Measurements from ENCODE around the gene TDRD12.
"Not testable (repeated sequence)": the region's sequence is repeated elsewhere in the genome, so short reads cannot be mapped to it uniquely, and the experiment has no call there.

Gene TDRD12

DNA sequence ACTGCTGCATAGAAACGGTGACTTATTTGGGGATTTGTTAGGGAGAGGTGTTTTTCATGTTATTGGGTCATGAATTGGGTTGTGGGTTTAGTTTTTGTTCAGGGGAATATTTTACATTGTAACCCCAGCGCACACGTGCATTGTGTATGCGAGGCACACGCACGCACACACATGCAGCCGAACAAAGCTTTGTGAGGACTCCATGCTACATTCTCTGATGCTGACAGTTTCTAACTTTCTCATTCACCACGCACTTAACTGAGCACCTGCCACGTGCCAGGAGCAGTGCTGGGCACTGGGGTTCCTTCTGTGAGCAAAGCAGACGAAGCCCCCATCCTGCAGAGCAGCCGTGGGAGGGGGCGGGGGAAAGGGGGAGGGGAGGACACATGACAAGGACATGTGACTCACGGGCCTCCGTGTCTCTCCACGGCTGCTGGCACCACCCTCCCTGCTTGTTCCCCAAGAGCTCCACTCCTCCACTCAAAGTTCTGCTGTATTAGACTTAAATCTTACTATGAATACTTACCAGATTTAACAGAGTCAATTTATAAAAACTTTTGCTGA is 94.4 kb downstream of the TDRD12 start:
- no peak for DNase-seq

DNA sequence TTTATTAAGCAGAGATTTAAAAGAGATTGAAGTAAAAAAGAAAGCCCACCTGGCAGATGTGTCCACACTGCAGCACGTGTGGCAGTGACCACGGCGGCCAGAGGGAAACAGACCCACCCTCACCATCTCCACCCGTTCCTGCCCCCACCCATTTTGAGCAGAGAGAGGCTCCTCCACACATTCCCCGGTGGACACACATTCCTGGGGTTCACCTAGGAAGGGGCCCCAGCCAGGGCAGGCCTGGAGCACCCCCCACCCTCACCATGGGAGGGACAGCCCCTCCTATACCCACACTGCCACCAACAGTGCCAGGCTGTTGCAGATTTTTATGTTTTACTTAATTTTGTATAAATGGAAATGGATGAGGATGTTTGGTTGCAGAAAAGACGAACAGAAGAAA is 95.1 kb downstream of the TDRD12 start:
- no peak for DNase-seq

DNA sequence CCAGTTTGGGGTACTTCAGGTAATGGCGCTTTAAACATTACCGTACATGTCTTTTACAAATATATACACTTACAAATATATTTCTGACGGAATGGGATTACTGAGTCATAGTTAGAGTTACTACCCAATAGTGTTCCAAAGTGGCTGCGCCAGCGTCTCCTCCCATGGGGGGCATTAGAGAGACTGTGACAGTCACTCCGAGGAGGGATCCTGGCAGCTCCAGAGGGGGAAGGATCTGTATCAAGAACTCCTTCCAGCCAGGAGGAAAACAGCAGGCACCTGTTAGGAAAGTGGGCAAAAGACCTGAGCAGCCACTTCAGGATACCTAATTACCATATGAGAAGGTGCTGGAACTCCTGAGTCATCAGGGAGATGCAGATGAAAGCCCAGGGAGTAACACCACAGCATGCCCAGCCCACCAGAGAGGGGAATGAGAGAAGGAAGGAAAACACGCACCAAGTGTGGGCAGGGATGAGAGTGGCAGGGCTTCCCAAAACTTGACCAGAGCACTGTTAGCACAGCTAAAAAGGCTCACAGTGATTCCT is 97.1 kb downstream of the TDRD12 start:
- DNase-seq: no peak

DNA sequence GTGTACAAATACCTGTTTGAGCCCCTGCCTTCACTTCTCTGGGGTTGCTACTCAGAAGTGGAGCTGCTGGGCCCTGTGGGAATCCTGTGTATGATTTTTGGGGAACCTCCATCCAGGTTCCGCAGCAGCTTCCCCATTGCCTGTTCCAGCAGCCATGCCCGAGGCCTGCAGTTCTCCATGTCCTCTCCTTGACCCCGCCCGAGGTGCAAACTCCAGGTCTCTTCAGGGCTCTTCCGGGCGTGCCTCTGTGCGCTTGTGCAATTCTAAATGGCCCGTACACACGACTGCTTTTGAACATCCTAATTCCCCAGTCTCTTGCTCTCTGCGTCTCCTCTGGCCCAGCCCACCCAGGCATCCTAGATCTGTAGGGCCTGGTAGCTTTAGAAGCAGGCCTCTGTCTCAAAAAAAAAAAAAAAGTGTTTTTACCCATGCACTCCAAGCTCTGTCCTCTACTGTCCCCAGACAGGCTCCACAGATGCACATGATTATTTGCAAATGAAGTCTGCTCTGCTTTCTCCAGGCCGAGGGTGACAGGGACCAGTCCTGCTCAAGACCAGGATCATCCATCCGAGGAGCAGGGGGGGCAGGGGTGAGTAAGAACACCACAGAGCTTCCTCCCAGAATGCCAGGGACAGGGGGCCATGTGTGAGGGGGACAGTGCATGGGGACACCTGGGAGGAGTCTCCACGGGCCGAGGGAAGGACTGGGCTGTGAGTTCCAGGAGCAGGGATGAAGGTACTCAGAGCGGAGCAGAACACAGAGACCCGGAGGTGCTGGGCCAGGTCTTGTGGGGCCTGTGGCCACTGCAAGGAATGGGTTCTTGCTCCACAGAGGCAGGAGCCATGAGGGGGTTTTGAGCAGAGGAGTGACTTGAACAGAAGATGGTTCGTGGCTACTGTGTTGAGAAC is 98.3 kb downstream of the TDRD12 start:
- DNase-seq: no peak

DNA sequence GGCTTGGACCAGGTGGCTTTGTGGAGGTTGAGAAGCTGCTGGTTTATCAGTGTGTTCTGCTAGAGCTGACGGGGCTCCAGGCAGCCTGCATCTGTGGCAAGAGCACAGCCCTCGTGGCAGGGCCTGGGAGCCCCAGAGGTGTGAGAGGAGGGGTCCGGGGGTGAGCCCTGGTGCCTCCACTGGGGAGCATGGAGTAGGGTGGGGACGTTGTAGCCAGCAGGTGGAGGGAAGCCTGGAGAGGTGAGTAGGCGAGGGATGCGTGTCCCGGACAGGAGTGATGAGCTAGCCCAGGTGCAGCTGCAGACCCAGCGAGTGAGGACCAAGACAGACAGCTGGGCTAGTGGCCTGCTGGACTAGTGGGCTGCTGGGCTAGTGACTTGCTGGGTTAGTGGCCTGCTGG is 99.0 kb downstream of the TDRD12 start:
- no peak for DNase-seq

DNA sequence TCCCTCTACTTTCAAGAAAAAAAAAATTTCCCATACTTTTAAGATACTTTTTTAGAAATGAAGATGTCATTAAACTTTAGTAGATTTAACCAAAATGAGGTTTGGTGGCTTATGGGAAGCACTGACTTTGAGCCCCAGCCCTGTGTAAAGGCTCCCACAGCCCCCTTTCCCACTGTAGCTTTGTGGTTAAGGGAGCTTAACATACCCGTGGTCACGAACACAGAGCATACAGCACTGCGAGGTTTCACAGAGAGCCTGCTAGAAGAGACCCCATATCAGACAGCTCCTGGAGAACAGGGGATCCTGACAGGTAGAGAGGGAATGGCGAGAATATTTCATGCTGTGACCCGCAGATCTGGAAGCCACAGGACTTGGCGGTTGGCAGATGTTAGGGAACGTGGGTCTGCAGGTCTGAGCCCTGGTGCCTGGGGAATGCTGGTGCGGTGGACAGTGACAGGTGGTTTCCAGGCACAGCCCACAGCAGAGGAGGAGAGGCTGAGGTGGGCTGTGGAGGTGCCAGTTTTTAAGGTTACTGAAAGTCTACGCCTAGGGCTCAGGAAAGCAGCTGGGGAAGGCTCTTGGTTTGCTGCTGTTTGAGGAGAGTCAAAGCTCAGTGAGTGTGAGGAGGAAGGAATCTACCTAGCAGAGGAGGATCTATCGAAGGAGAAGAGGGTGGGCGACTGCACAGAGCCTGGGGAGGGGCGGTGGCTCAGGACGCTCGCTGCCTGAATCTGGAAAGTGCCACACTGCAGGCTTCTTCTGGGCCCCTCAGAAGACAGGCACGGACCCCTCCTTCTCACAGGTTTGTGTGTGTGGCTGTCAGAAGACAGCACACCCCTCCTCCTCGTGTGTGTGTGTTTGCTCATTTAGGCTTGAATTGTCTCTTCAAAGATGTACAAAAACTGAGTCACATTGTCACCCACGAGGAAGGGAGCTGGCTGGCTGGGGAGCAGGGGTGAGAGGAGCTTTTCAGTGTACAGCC is 100.1 kb downstream of the TDRD12 start:
- no peak for DNase-seq

DNA sequence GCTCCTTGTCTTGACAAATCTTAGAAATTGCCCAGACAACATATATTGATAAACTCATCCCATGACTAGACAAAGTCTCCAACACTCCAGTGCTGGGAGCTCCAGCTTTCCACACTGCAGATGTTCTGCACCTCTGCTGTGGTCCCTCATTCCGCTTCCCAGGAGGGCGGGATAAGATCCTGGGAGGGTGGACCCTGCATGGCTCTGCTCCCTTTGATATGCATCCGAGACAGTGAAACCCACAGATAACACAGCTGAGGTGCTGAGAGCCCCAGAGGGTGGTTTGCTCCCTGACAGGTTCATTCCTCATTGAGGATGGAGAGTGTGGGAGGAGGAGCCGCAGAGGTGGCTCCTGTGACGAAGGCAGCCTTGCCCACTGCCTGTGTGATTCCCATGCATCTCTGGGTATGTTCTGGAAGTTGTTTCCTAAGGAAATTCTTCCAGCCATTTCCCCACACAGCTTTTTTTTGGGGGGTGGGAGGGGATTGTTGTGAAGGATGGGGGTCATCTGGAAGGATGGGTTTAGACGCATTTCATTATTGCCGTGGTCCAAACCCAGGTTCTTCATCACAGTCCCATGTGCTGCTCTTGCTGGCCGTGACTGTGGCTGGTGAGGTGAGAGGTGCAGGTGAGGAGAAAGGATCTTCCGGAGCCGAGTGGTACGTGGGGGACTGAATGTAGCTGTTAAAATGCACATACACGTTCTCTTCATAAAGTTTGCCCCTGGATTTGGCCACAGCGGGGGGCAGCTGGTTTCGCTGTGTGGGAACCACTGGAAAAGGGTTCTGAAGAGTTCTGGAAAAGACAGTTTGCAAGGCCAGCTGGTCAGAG is 103.6 kb downstream of the TDRD12 start:
- DNase-seq: no peak

DNA sequence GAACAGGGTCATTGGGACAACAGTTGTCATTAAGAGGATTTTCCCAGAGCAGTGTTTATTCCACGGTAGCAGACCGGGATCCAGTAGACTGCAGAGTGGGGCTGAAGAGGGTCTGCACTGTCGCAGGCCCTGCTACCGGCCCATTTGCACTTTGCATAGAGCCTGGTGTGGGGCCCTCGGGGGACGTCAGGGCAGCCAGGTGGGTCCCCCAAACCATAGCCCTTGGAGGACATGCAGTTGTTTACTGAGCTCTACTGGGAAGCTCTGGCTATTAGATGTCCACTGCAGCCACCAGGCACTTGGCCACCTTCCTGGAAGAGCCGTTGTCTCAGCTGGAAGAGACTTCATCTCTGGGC is 104.2 kb downstream of the TDRD12 start:
- no peak for DNase-seq

DNA sequence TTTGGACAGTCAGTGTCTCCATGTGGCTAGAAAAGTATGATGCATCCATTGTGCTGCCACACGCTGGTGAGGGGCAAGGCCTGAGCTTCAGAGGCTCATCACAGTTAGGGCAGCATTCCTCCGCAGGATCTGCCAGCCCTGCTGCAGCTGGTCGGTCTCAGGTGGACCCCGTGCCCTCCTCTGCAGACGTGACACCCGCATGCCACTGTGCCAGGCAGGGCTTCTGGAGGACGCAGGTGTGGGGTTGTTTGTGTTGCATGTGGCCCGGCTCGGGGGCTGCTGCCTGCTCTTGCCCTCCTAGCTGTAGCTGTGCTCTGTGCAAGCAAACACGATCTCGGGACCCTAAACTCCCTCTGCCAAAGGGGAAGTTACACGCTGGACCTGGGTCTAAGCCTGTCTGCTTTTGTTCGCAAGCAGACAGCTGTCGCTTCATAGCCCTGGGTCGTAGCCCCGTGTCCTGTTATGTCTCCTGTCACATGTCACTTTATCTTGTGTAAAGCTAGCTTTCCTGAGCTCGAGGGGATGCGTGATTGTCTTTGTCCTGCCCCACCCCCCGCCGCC is 104.7 kb downstream of the TDRD12 start:
- no peak for DNase-seq

DNA sequence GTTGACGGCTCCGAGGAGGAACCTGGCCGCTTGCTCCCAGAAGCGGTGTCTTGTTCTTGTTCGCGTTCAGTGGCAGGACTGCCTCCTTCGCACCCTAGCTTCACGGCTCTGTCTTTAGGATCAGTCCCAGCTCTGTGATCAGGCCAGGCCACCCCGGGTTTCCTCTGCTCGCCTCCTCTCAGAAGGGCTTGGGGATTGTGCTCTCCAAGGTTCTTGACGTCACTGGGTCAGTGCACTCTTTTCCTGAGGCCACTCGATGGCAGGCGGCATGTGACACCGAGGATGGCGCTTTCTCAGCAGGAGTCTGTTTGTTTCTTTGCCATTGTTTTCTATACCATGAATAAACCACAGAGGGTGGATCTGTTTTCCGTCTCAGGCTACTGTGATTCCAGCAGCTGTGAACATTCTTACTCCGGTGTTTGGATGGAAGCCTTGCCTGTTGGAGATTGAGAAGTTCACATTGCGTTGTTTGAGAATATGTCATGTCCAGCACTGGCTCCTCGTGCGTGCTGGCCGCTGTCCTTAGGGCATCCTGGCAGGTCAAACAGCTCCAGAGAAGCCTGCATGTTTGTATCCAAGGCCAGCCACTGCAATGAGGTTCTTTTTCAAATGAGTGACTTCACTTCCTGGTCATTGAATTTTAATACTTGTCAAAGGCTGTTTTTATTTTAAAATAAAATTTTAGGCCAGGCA is 105.5 kb downstream of the TDRD12 start:
- DNase-seq: no peak

DNA sequence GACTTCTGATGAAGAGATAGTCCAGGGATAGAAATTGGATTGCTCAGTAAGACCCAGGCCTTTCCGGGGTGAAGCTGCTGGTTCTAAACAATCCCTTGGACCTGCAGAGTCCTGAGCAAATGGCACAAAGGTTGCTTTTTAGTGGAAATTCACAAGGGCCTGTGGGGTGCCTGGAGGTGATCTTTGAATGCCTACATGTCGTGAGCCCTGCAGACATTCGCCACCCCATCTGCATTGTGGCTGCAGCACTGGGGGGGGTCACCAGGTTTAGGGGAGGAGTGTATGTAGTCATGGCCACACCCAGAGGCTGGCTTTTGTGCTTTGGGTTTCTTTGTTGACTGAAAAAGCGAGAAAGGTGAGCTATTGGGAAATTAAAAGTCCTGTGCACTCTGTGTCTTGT is 108.6 kb downstream of the TDRD12 start:
- no peak for DNase-seq

DNA sequence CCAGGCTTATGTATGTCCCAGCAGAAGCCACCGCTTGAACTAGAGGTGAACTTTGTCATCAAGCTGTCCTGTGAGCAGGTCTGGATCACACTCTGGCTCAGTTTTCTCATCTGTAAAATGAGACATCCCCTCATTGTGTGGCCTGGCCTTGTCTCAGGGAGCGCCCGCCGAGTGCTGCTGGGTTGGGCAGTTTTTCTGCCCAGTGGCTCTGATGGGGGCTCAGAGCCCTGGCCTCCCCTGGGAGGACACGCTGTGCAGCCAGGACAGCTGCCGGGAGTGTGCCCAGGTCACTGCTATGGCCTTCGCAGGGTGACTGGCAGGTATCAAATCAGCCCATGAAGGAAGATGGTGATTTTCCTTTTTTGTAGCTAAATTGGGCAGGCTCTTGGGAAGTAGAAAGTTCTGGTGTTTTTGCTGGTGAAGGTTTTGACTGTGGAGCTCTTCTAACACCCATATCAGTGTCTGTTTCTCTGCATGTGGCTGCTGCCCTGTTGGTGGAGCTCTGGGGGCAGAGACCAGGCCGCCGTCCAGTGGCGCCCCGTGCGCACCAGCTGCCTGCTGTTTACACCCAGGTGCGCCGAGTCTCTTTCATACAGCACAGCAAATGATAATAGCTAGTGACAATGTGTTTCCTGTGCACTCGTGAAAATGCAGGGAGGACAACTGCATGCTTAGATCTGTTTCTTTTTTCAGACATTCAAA is 109.2 kb downstream of the TDRD12 start:
- DNase-seq: no peak

DNA sequence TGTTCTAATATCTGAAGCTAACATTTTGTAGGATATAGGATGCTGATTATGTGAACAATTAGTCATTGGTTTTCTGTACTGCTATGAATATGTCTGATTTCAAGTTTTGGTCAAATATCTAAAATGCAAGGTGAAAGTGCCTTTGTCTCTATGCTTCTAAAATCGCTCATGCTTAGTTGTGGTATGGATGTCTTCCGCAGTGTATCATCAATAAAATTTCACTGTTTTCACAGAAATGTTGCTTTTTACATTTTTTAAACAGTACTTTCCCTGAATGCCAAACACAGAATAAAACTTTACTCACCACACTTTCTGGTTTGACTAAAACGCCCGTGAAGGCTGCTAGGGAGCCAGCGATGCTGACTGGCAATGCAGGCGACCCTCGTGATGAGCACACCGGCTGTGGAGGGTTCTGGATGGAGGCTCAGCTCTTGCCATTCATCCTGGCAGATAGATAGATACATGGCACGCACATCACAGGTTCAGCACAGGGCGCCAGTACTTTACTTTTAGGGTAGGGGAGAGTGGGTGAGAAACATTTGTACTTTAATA is 109.9 kb downstream of the TDRD12 start:
- DNase-seq: no peak

DNA sequence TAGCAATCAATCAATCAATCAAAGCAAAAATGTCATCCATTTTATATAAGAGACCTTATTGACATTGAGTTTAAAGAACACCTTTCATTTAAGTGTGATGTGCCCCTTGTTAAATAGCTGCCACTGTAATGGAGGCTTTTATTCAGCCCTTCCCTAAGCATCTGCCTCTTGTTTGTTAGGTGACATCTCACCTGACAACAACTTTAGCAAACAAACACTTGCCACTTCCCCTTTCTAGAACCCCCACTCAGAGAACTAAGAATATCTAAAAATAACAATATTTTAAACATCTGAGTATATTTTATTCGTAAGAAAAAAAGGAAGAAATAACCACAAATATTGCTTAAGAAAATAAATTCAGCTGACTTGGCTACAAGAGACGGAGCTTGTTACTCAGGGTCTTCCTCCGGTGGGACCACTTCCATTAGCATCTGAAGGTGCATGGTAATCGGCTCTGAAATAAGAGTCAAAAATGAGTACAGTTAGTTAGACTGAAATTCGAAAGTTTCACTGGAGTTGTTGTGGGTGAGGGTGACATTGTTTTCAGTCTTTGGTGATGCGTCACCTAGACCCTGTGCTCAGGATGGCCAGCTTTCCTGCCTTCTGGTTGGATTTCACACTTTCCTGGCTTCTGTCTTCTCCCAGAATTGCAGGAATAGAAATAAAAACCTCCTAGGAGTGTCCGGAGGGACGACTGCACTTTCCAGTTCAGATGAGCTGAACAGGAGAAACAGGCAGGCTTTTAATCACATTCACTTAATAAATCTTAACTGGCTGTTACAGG is 110.9 kb downstream of the TDRD12 start:
- DNase-seq: no peak

DNA sequence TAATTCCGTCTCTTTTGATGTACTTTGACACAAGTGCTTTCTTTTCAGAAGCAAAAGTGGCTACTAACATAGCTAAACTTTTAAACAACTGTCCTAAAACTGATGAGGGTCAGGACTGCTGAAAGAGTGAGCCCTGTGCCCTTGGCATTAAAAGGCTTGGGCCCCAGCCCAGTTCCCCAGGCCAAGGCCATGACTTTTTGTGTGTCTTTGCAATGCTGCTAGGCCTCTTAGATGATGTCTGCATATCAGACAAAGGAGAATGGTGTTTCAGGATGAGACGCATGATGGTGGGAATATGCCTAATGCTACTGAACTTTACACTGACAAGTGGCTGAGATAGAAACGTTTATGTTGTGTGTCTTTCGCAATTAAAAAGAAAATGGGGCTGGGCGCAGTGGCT is 112.0 kb downstream of the TDRD12 start:
- DNase-seq: no peak

DNA sequence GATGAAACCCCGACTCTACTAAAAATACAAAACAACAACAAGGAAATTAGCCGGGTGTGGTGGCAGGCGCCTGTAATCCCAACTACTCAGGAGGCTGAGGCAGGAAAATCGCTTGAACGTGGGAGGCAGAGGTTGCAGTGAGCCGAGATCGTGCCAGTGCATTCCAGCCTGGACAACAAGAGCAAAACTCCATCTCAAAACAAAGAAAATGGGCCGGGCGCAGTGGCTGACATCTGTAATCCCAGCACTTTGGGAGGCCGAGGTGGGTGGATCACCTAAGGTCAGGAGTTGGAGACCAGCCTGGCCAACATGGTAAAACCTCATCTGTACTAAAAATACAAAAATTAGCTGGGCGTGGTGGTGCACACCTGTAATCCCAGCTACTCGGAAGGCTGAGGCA is 112.5 kb downstream of the TDRD12 start:
- DNase-seq: not testable (repeated sequence)

DNA sequence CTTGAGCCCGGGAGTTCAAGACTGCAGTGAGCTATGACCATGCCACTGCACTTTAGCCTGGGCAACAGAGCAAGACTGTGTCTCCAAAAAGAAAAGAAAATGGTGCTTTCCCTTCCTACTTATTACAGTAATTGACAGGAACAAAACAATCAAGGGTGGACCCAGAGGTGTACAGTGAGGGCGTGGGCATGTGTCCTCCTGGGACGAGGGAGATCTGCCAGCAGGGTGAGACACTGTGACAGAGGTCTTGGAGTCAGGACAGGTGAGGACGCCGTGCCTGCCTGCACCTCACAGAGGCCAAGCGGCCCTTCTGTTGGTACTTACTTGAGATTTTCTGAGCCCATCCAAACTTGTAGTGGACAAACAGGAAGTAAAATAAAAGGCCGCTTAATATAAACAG is 113.3 kb downstream of the TDRD12 start:
- DNase-seq: not testable (repeated sequence)

DNA sequence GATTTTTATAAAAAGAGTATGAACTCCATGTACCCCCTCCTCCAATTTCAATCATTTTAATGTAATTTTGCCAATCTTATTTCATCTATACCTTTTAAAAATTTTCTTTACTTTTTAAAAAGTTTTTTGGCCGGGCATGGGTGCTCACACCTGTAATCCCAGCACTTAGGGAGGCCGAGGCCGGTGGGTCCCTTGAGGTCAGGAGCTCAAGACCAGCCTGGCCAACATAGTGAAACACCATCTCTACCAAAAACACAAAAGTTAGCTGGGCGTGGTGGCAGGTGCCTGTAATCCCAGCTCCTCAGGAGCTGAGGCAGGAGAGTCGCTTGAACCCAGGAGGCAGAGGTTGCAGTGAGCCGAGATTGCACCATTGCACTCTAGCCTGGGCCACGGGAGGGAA is 113.8 kb downstream of the TDRD12 start:
- DNase-seq: not testable (repeated sequence)

DNA sequence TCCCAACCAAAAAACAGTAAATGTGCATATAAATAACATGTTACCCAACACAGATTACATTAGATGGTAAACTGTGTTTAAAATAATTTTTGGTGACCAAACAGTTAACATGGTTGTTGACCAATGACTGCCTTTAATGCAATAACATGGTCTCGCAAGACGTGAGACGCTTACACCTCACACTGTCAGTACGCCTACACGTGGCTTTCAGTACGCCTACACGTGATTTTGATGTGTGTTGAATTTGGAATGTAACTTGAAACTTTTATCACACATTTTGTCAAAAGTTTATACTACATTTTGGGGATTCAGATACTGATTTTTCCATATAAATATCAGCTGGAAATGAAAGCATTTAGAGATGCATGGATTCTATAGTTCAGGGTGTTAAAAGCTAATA is 118.0 kb downstream of the TDRD12 start:
- no peak for DNase-seq

Measured in T-helper 9 cell (primary cell).